Breast epithelium (tissue), 4 donors: ENCODE results near the gene C11orf54. TPM values are rescaled to one million over a fixed set of nuclear protein-coding genes. Genes with fewer than 3 reads are reported as not detected.

Experiments
- DNase-seq, 2 donors: peaks; one replicate each; pipeline ENCODE4 v3.0.0-alpha.2; 2019; ENCODE audit warnings: low spot score in 2 of 2
- H3K27ac ChIP-seq, 2 donors: fragments of 200-600 bp; sonication (generic) in 1 of 2; one replicate each; pipeline ENCODE4 v1.5.1; 2016 to 2019; ENCODE audit warnings: mild to moderate bottlenecking in 1 of 2
- H3K27me3 ChIP-seq, 2 donors: fragments of 200-600 bp; sonication (generic) in 1 of 2; one replicate each; pipeline versions ENCODE4 v1.5.1 to v1.6.0; 2017 to 2019; ENCODE audit warnings: control low read depth in 1 of 2, mild to moderate bottlenecking in 1 of 2
- H3K36me3 ChIP-seq: fragments of 200-600 bp; one replicate; pipeline ENCODE4 v1.5.1; 2019
- H3K4me1 ChIP-seq, 2 donors: fragments of 200-600 bp; sonication (generic); one replicate each; pipeline ENCODE4 v1.5.1; 2016 to 2019; ENCODE audit warnings: control low read depth in 1 of 2
- H3K4me3 ChIP-seq, 3 donors: fragments of 200-600 bp; sonication (generic); 1 replicate in 2 of 3; 2 replicates in 1 of 3; pipeline ENCODE4 v1.5.1; 2016 to 2019; ENCODE audit warnings: mild to moderate bottlenecking in 3 of 3, moderate library complexity in 2 of 3
- H3K9me3 ChIP-seq, 2 donors: fragments of 200-600 bp; sonication (generic) in 1 of 2; one replicate each; pipeline ENCODE4 v1.5.1; 2016 to 2019; ENCODE audit warnings: control low read depth in 1 of 2
- CTCF ChIP-seq, 3 donors: fragments of 450-650 bp; IDR thresholded peaks; one replicate each; pipeline ENCODE4 v1.5.1; 2016 to 2017; ENCODE audit warnings: antibody characterized with exemption in 3 of 3, mild to moderate bottlenecking in 3 of 3, moderate library complexity in 3 of 3
- POLR2A ChIP-seq: fragments of 450-650 bp; IDR thresholded peaks from one replicate; pipeline ENCODE4 v1.6.1; 2016; ENCODE audit warnings: antibody characterized with exemption, mild to moderate bottlenecking, moderate library complexity
- POLR2AphosphoS5 ChIP-seq, 3 donors: sonication (generic); formaldehyde crosslinking; IDR thresholded peaks; one replicate each; pipeline ENCODE4 v1.6.1; 2017; ENCODE audit warnings: antibody characterized with exemption in 3 of 3
- intact Hi-C: fragments of 100-400 bp; cut with DNase I; formaldehyde crosslinking; loops from one replicate; pipeline ENCODE4 v1.15.1; 2023; ENCODE audit warnings: low total_unique reads
- total RNA-seq, 3 donors: library from RNA; depleted of rRNA; stranded (reverse); fragments of >200 nt; gene quantifications; one replicate each; pipeline ENCODE4 v1.1.0, GENCODE V29; 2016

Gene C11orf54
- total RNA-seq, 3 donors from 2014 or later, result 32.8 to 53.7 (median 53.1) TPM

GRCh38 chr11:93704237-93704636 lies 37.2 kb upstream of the C11orf54 start:
- no peaks in the 10 kb centered on the region for H3K27me3 ChIP-seq
- TF ChIP-seq POLR2A (no peak), POLR2AphosphoS5 (IDR thresholded peaks at IDR 0.05) (no peak), CTCF (IDR thresholded peaks at IDR 0.05) (no peak)
- H3K36me3 ChIP-seq, result peaks cover 6% of the 10 kb centered on the region
- H3K4me3 ChIP-seq, result no peak overlapping the region
- DNase-seq, result no peak
- H3K4me1 ChIP-seq, result no peaks in the 10 kb centered on the region
- intact Hi-C loops, result no loop called here
- peaks cover 0 to 4% of the 10 kb centered on the region in 2 donors for H3K9me3 ChIP-seq
- H3K27ac ChIP-seq, result no peak overlapping the region

- peaks cover 9% of the 10 kb centered on the region for H3K36me3 ChIP-seq
Measured at GRCh38 chr11:93710239-93710638, 31.2 kb upstream of the C11orf54 start.

GRCh38 chr11:93712678-93713077 lies 28.8 kb upstream of the C11orf54 start:
- no peaks in the 10 kb centered on the region for H3K4me1 ChIP-seq
- peaks cover 5 to 21% of the 10 kb centered on the region in 2 donors for H3K9me3 ChIP-seq
- no peak overlapping the region for H3K27ac ChIP-seq
- no peak overlapping the region for H3K4me3 ChIP-seq
- TF ChIP-seq CTCF (IDR thresholded peaks at IDR 0.05), result no peak
- TF ChIP-seq POLR2AphosphoS5 (IDR thresholded peaks at IDR 0.05), result no peak
- TF ChIP-seq POLR2A, result no peak
- intact Hi-C loops, result no loop called here
- no peak for DNase-seq
- H3K36me3 ChIP-seq, result peaks cover 3% of the 10 kb centered on the region
- no peaks in the 10 kb centered on the region for H3K27me3 ChIP-seq

More at GRCh38 chr11:93710239-93710638, 31.2 kb upstream of the C11orf54 start:
- peaks cover 5 to 21% of the 10 kb centered on the region in 2 donors for H3K9me3 ChIP-seq
- H3K4me1 ChIP-seq, result no peaks in the 10 kb centered on the region
- H3K4me3 ChIP-seq, result no peak overlapping the region
- no peaks in the 10 kb centered on the region for H3K27me3 ChIP-seq
- H3K27ac ChIP-seq, result no peak overlapping the region
- DNase-seq, result no peak
- intact Hi-C loops, result no loop called here
- no peak for TF ChIP-seq POLR2A
- TF ChIP-seq POLR2AphosphoS5 (IDR thresholded peaks at IDR 0.05), result no peak
- no peak for TF ChIP-seq CTCF (IDR thresholded peaks at IDR 0.05)

- TF ChIP-seq POLR2A (no peak), CTCF (IDR thresholded peaks at IDR 0.05) (no peak), POLR2AphosphoS5 (IDR thresholded peaks at IDR 0.05) (no peak)
- peaks cover 0 to under 1% of the 10 kb centered on the region in 2 donors for H3K9me3 ChIP-seq
- no peaks in the 10 kb centered on the region for H3K36me3 ChIP-seq
- H3K27me3 ChIP-seq, result no peaks in the 10 kb centered on the region
- no peak overlapping the region for H3K27ac ChIP-seq
- no peaks in the 10 kb centered on the region for H3K4me1 ChIP-seq
- intact Hi-C loops, result no loop called here
- DNase-seq, result no peak
- no peak overlapping the region for H3K4me3 ChIP-seq
Measured at GRCh38 chr11:93715797-93716396, 25.6 kb upstream of the C11orf54 start.

GRCh38 chr11:93717501-93717900 lies 24.0 kb upstream of the C11orf54 start:
- no peaks in the 10 kb centered on the region for H3K36me3 ChIP-seq
- intact Hi-C loops, result no loop called here
- TF ChIP-seq POLR2A (no peak), CTCF (IDR thresholded peaks at IDR 0.05) (no peak), POLR2AphosphoS5 (IDR thresholded peaks at IDR 0.05) (no peak)
- H3K9me3 ChIP-seq, result no peaks in the 10 kb centered on the region
- DNase-seq, result no peak
- no peak overlapping the region for H3K27ac ChIP-seq
- H3K4me3 ChIP-seq, result no peak overlapping the region
- H3K27me3 ChIP-seq, result no peaks in the 10 kb centered on the region
- H3K4me1 ChIP-seq, result no peaks in the 10 kb centered on the region
